Kidney glomerular epithelial cell (primary cell): ENCODE data around the gene USHBP1.
A peak's percentile ranks its signal among the peaks of the same experiment; 100 is the strongest.

Experiments
- DNase-seq: peaks from one replicate; lab custom pipeline; 2025; lab: John Stamatoyannopoulos, UW

The USHBP1 gene

DNA sequence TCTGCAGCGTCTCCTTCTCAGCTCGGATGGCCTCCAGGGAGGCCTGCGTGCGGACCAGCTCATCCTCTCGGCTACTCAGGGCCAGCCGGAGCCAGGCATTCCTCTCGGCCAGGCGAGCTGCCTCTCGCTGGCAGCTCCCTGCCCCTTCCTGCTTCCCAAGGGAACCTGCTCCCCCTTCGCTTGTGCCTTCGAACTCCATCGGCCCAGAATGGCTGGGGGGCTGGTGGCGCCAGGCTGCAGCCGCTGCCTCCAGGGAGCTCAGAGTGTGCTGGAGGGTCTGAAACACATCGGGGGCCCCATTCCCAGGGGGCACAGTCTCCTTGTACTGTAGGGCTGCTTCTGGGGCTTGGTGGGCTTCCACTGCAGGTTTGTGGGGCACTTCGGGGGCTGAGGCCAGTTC lies 2.0 kb downstream of the USHBP1 start:
- DNase-seq = no peak

DNA sequence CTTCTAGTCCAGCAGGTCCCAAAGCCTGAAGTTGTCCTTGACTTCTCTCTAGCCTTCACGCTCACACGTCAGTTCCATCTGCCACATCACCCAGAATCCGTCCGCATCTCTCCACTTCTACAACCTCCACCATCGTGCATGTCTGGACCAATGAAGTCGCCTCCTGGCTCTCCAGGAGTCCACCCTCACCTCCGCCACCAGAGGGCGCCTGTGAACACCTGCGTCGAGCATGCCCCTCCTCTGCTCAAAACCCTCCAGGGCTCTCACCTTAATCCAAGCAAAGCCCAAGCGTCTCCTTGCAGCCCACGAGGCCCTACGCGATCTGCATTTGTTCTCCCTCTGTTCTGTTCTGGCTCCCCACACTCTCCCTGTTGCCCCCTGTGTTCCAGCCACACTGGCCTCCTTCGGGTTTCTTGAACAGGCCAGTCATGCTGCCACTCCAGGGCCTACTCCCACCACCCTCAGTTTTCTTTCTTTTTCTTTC lies 3.7 kb downstream of the USHBP1 start:
- DNase-seq = peak; percentile 11

DNA sequence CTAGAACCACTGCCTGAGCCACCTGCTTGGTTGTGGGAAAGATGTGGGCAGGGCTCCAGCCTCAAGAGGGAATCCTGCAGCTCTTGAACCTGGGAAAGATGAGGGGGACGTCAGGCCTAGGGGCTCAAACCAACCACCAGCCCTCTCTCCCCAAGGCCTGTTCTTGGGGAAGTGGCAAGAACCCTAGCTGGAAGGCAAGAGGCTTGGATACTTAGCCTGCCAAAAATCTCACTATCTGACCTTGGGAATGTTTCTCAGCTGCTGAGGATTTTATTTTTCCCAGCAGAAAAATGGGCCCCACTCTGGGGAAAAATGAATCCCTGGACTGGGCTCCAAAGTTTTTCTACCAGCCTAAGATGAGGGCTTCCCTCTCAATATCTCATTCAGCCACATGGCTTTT lies 4.6 kb downstream of the USHBP1 start:
- no peak for DNase-seq

DNA sequence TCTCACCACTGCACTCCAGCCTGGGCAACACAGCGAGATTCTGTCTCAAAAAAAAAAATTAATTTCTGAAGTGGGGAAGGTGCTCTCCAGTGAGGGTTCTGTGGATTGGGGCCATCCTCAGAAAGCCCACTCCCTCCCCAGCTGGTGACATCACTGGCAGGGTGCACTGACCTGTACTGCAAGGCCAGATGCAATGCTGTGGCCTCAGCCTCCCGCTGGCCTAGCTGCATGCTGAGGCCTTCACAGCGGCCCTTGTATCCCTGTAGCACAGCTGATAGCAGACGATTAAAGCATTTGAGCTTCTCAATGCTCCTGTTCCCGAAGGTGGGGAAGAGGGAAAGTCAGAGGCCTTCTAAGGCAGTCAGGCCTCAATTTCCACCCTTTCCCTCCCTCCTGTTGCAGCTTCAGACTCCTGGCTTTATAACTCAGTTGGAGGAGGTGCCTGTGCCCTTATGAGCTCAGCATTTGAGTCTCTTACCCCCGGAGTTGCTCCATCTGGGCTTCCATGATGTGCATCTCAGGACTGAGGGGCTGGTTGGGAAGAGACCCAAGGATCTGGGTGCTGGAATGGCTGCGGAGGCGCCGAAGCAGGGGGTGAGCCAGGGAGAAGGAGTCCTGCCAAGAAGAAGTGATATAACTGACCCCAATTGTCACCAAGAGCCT lies 5.3 kb downstream of the USHBP1 start:
- no peak for DNase-seq

DNA sequence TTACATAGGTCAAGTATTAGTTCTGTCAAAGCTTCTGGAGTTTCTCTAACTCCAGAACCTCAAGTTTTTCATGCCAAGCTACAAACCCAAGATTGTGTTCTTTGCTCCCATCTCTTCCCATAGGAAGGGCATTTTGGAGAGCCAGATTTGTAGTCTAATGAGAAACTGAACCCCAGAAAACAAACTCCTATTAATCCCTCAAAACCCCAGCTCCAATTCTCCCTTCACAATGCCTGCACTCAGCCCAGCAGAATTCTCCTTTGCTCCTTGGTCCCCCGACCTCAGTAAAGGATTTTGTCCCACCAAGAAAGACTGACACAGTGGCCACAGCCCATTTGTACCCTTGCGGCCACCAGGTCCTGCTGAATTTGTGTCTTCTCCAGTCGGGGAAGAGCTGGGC lies 8.4 kb downstream of the USHBP1 start:
- no peak for DNase-seq

DNA sequence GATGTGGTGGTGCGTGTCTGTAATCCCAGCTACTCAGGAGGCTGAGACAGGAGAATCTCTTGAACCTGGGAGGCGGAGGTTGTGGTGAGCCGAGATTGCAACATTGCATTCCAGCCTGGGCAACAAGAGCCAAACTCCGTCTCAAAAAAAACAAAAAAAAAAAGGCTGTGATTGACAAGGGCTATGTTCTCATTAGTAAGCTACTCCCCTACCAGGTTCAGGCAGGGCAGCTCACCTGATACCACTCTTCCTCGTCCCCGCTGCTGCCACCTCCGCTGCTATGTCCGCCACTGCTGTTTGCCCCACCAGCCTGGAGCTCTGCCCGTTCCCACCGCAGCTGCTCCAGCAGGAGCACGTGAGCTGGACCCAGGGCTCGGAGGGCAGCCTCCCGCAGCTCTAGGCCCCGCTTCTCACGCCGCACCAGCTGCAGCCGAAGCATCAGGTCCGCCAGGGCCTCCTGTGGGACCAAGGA lies 9.4 kb downstream of the USHBP1 start:
- DNase-seq = no peak

DNA sequence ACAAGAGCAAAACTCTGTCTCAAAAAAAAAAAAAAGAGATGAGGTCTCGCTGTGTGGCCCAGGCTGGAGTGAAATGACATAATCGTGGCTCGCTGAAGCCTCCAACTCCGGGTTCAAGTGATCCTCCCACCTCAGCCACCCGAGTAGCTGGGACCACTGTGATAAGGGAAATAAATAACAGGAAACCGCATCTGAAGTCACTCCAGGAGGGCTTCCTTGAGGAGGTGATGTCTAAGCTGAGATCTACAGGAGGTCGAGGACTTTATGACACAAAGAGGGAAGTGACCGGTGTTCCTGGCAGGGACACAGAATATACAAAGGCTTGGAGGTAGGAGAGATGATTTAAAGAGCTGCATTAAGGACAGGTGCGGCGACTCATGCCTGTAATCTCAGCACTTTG lies 9.9 kb downstream of the USHBP1 start:
- no peak for DNase-seq

DNA sequence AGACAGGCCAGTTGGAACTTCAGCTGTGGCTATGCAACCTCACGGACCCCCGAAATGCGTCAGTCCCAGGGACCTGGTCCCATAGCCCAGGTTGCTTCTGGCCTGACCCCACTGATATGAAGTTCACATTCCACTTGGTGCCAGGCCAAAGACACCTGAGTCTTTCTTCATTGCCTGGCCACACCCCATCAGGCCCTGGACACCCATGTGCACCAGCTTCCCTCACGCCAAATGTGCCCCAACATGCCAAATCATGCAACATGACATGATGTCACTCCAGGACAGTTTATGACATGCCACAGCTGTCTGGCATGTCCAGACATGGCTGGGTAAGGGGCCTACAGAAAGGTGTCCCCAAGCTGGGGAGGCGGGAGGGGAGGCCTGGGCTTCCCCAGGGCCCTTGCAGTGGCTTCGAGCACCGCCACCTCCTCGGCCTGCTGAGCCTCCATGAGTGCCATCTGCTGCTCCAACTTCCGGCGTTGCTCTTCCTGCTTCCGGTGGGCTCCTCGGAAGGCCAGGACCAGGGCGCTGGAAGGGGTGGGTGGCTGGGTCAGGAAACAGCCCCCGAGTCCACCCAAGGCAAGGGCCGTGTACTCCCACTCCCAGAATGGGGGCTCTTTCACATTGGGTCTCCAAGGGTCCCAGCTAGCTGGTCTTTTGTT lies 14.5 kb downstream of the USHBP1 start:
- no peak for DNase-seq

DNA sequence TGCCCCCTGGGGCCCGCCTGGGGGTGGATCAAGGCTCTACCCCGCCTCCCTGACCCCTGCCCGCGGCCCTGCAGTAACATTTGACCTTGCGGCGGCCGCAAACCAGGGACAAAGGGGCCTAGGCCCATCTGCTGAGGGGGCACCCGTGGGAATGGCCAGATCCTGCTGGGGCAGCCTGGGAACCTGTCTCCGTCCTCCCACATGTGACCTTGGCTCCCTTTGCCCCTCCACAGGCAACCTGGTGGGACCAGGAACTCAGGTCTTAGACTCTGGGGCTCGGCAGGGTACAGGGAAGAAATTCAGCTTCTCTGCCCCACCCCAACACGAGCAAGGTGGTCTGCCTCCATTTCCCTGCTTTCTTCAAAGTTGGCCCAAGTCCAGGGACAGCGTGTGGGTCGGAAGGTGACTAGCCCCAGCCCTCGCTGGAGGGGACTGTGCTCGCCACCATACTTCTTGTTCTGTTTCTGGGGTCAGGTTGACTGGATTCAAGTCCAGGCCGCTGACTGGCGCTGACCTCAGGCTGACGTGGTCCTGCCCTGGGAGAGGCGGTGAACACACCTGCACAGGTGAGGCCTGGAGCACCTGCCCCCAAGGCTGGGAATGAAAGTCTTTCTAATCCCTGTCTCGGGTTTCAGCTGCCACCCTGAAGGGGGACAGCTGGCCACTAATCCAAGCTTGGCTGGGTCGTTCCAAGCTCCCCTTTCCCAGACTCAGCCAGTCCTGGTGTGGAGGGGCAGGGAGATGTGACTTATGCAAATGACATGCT lies 16.4 kb downstream of the USHBP1 start:
- DNase-seq = no peak

DNA sequence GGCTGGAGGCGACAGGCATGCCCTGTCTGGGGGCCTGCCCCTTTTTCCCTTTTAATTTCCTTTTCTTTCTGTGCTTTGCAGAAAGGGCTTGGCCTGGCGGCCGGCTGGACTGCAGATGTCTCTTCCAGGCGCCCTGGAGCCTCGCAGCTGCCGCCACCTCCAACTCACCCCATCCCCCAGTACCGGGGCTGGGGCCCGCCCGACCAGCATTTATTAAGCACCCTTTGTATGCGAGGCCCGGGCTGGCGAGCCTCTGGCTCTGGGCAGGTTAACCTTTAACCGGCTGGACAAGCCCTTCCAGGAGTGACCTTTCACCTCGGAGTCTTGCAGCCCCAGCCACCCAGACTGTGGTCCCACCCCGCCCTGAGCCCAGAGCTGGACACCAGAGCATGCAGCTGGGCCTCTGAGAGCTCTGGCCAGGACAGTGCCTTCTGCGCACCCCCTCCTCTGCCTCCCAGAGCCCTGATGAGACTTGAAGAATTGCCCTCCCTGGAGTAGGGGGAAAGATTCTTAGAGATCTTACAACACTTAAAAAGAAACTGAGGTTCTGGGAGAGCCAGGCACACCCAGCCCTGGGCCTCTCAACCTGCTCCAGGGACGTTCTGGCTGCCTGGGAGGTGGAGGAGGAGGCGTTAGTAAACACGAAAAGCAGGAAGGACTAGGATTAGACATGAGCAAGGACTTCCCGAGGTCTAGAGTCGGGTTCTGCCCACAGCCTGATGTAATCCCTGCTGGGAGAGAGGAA lies 17.7 kb downstream of the USHBP1 start:
- DNase-seq = no peak

DNA sequence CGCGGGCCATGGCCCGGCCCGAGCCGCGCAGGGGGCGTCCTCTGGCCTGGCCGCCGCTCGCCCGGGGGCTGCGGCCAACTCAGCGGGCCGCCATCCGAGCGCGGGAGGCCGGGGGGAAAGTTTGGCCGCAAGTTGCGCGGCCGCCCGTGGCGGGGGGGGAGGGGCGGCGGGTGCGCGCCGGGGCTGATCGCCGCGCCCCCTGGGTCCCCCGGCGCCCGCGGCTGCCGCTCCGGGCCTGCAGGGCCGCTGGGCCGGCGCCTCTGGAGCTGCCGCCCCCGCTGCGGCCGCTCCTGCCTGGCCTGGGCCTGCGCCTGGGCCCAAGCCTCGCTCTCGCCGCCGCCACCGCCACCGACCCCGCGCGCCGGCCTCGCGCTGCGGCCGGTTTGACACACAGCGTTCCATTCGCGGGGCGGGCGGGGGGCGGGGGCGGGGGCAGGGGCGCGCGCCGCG lies 19.0 kb downstream of the USHBP1 start, which contains the start of gene NR2F6:
Gene NR2F6 (minus strand): TSS at position 385 of the 450 bp plus-strand sequence. CDS start 699 bp downstream, outside the sequence.
- no peak for DNase-seq

DNA sequence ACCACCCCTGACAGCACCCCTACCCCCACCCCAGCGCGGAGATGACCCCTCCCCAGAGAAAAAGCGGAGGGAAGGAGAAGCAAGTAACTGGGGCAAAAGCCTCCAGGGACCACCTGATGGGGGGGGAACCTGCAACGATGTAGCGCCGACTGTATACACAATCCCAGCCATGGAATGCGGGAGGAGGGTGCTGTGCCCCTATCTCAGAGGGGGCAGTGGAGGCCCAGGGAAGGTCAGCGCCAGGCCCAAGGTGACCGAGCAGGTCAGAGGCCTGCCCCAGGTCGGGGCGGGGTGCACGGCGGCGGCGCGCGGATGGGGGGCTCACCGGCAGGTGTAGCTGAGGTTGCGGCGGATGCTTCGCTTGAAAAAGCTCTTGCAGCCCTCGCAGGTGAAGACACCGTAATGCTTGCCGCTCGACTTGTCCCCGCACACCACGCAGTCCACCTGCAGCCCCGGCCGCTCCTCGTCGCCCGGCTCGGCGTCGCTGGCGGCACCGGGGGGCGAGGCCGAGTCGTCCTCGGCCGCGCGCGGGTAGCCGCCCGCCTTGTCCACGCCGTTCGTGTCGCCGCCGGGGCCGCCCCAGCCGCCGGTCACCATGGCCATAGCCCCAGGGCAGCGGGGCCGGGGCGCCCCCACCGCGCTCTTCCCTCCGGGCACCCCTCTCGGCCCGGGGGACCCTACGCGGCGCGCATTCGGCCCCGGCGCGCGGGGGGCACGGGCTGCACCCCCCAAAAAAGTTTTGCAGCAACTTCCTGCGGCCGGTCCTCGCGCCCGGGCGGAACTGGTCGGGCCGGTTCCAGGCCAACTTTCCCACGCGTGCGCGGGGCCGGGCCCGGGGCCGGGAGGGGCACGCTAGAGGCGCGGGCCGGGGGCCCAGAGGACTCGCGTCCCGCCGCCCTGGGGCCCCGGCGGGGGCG lies 19.7 kb downstream of the USHBP1 start:
- no peak for DNase-seq

DNA sequence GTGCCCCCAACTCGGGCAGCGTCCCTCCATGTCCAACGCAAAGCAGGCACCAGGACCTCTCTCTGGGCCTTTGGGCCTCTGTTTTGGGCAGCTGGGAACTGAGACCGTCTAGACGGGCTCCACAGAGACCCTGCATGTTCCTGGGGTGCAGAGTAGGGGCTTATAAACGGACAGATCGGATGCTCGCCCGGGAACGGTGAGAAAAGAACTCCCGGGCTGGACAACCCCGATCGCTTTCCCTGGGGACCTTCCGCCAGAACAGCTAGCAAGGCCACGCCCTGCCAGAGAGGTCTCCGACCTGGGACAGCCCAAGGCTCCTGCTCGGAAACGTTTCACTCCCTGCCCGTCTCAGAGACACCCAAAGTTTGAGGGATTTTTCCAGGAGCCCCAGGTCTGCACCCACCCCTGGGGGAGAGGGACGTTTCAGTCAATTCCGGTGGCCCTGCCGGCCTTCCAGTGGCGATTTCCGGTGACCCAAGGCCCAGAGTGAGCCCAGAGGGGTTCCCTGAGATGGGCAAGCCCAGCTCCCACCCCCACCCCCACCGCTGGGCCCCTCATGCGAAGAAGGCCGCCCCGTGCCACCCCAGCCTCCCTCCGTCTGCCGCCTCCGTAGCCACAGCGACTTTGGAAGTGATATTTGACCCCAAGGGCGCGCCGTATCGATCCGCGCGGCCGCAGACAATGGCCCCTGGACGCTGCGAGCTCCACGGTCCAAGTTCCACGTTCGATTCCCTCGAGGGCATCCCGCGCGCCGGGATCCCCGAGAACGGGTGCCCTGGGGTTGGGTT lies 20.5 kb downstream of the USHBP1 start:
- DNase-seq = peak; percentile 9

DNA sequence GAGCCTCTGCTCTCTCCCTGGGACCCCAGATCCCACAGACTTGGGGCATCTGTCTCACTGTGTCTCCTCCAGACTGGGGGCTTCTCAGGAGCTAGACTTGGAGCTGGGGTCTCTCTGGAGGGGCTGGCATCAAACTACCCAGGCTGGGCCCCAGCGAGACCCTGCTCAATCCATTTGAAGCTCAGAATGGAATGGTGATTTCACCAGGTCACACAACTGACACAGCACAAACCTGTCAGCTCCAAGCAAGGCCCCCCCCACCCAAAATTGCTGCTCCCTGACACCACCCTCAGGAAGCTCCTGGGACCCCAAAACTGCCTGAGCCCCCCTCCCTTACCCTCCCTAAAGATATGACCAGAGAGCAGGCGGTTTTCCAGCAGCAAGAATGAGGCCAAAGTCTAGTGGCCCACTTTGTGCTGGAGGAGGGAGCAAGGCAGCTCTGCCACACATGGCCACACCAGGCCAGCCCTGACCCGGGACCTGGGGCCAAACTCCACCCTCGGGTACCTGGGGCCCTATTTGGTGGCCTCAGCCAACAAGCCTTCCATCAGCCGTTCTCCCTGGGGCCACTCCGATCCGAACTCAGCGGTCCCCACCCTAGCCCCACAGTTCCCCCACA lies 21.2 kb downstream of the USHBP1 start:
- DNase-seq = no peak

DNA sequence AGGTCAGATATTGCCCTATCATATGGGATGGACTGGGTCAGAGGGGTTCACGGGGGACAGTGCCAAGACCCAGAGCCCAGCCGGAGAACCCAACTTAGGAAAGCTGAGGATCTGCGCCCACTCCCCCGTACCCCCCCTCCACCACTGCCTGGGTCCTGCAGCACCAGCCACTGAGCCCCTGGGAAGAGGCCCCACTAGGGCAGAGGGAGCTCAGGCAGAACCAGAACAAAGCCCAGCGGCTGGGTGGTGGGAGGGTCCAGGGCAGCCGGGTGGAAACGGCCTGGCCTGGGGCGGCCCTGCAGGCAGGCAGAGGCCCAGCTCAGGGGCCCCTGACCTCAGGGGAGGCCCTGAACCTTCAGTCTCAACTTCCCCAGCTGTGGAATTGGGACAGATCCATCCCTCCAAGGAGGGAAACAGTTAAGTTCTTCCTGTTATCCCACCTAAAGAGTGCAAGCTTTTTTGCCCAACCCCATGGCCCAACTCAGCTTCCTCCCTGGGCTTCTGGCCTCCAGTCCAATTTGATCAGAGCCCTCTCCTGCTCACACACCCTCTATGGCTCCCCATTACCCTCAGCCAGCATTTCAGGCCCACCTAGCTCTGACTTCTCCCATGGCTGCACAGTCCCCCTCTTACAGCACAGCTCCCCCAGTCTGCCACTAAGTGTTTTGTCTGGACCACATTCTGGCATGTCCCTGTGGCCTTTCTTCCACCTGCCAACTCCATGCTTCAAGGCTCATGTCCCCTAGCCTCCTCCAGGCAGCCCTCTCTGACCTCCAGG lies 21.9 kb downstream of the USHBP1 start:
- no peak for DNase-seq

DNA sequence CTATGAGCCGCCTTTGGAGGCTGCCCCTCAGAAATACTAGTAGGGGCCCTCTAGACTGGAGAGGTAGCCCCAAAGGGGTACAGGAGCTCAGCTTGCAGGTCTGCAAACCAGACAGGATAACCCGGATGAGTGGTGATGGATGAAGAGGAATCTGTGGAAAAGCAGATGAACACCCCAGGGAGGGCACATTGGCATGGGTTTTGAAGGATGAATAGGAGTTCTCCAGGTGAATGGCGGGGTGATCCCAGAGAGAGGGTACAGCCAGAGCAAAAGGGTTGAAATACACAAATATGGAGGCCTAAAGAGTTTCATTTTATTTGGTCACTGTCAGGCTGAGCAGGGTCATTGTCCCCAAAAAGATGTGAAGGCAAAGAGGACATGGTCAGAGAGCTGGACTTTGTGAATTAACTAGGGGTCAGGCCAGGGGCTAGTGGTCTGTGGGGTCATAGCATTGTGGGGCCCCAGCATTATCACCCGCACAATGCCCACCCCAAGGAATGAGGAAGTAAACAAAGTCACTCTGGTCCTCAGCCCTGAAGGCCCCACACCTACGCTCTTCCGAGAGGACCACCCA lies 23.6 kb downstream of the USHBP1 start:
- DNase-seq = no peak

DNA sequence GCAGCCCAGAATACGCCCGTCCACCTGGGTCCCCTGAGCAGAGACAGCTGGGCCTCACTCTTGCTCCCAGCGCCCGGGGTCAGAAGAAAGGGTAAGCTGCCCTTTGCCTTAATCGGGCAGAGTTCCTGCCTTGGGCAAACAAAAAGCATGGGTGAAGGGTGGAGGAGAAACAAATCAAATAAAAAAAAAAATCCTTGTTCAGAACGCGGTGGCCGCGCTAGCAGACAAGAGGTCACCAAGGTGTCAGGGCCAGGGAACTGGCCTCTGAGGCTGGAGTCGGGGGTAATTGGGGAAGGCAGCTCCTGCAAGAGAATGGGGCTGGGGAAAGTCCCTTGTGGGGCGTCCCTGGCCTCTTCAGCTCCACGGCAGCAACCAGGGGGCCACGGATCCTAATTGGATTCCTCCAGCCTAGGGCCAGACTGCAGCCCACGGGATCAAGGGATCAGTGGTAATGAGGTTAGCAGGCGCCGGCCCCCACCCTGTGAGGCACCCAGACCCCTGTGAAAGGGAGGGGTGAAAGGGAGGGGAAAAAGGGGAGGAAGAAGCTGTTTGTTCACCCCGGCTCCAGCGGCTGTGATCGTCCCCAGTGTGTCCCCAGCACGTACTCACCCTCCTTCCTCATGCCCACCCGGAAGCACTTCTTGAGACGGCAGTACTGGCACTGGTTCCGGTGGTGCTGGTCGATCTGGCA lies 24.3 kb downstream of the USHBP1 start:
- no peak for DNase-seq
